Activated T-cell treated with anti-CD3 and anti-CD28 coated beads, Interleukin-2, amount 50 U/mL, for 24 hours (primary cell): Measurements from ENCODE around the gene MMP21.
A peak's percentile ranks its signal among the peaks of the same experiment; 100 is the strongest.

Experiments
- DNase-seq: peaks from one replicate; pipeline ENCODE4 v3.0.0-alpha.2; 2020
- H3K27ac Mint-ChIP-seq: 2 replicates; pipeline ENCODE4 v1.8.0; 2020; ENCODE audit warnings: mild to moderate bottlenecking, mixed read lengths
- H3K27me3 Mint-ChIP-seq: 2 replicates; pipeline ENCODE4 v1.8.0; 2020; ENCODE audit warnings: mixed read lengths
- H3K36me3 Mint-ChIP-seq: 2 replicates; pipeline ENCODE4 v1.8.0; 2020; ENCODE audit warnings: low read depth, mixed read lengths
- H3K4me1 Mint-ChIP-seq: 2 replicates; pipeline ENCODE4 v1.8.0; 2020; ENCODE audit warnings: low read depth, mixed read lengths
- H3K4me3 Mint-ChIP-seq: 2 replicates; pipeline ENCODE4 v1.8.0; 2020; ENCODE audit warnings: mild to moderate bottlenecking, moderate library complexity, mixed read lengths
- H3K9me3 Mint-ChIP-seq: 2 replicates; pipeline ENCODE4 v1.8.0; 2020; ENCODE audit warnings: mixed read lengths

The MMP21 gene

GRCh38 chr10:125761961-125762360 lies 13.7 kb downstream of the MMP21 start:
- no peak overlapping the region for H3K27ac Mint-ChIP-seq
- H3K27me3 Mint-ChIP-seq = no peaks in the 10 kb centered on the region
- H3K36me3 Mint-ChIP-seq = peaks cover 89% of the 10 kb centered on the region
- H3K4me1 Mint-ChIP-seq = no peaks in the 10 kb centered on the region
- no peaks in the 10 kb centered on the region for H3K9me3 Mint-ChIP-seq
- H3K4me3 Mint-ChIP-seq = no peak overlapping the region
- no peak for DNase-seq

GRCh38 chr10:125757742-125758141 lies 17.9 kb downstream of the MMP21 start:
- Mint-ChIP-seq H3K4me3 (no peak overlapping the region), H3K4me1 (peaks cover 3% of the 10 kb centered on the region)
- no peak for DNase-seq

GRCh38 chr10:125756853-125757487 lies 18.7 kb downstream of the MMP21 start:
- Mint-ChIP-seq H3K4me3 (no peak overlapping the region), H3K36me3 (peaks cover 92% of the 10 kb centered on the region), H3K9me3 (no peaks in the 10 kb centered on the region), H3K27ac (no peak overlapping the region), H3K4me1 (peaks cover 3% of the 10 kb centered on the region), H3K27me3 (no peaks in the 10 kb centered on the region)
- no peak for DNase-seq

More at GRCh38 chr10:125757742-125758141, 17.9 kb downstream of the MMP21 start:
- Mint-ChIP-seq H3K27ac (peak overlapping the region; percentile 67), H3K36me3 (peaks cover 91% of the 10 kb centered on the region), H3K9me3 (no peaks in the 10 kb centered on the region), H3K27me3 (no peaks in the 10 kb centered on the region)

GRCh38 chr10:125756196-125756595 lies 19.4 kb downstream of the MMP21 start:
- no peak for DNase-seq
- H3K36me3 Mint-ChIP-seq = peaks cover 92% of the 10 kb centered on the region
- H3K4me3 Mint-ChIP-seq = no peak overlapping the region
- H3K4me1 Mint-ChIP-seq = peaks cover 3% of the 10 kb centered on the region
- no peaks in the 10 kb centered on the region for H3K9me3 Mint-ChIP-seq
- H3K27me3 Mint-ChIP-seq = no peaks in the 10 kb centered on the region
- no peak overlapping the region for H3K27ac Mint-ChIP-seq

GRCh38 chr10:125747417-125747816 lies 28.2 kb downstream of the MMP21 start:
- H3K36me3 Mint-ChIP-seq = peaks cover 98% of the 10 kb centered on the region
- H3K27me3 Mint-ChIP-seq = no peaks in the 10 kb centered on the region
- no peak for DNase-seq
- no peak overlapping the region for H3K4me3 Mint-ChIP-seq
- no peaks in the 10 kb centered on the region for H3K9me3 Mint-ChIP-seq
- H3K4me1 Mint-ChIP-seq = peaks cover 2% of the 10 kb centered on the region
- H3K27ac Mint-ChIP-seq = no peak overlapping the region

GRCh38 chr10:125744909-125745308 lies 30.7 kb downstream of the MMP21 start:
- H3K27ac Mint-ChIP-seq = peak overlapping the region; percentile 16
- peaks cover 95% of the 10 kb centered on the region for H3K36me3 Mint-ChIP-seq
- DNase-seq = no peak
- H3K4me1 Mint-ChIP-seq = peaks cover 2% of the 10 kb centered on the region
- H3K9me3 Mint-ChIP-seq = no peaks in the 10 kb centered on the region
- no peak overlapping the region for H3K4me3 Mint-ChIP-seq
- H3K27me3 Mint-ChIP-seq = no peaks in the 10 kb centered on the region

- no peak for DNase-seq
- Mint-ChIP-seq H3K4me1 (peaks cover 2% of the 10 kb centered on the region), H3K36me3 (peaks cover 95% of the 10 kb centered on the region), H3K27me3 (no peaks in the 10 kb centered on the region), H3K27ac (no peak overlapping the region), H3K4me3 (no peak overlapping the region), H3K9me3 (no peaks in the 10 kb centered on the region)
These were observed 33.2 kb downstream of the MMP21 start for GRCh38 chr10:125742465-125742864.

- H3K27me3 Mint-ChIP-seq = no peaks in the 10 kb centered on the region
- DNase-seq = no peak
- no peaks in the 10 kb centered on the region for H3K4me1 Mint-ChIP-seq
- H3K4me3 Mint-ChIP-seq = no peak overlapping the region
- H3K27ac Mint-ChIP-seq = no peak overlapping the region
- no peaks in the 10 kb centered on the region for H3K9me3 Mint-ChIP-seq
- peaks cover 96% of the 10 kb centered on the region for H3K36me3 Mint-ChIP-seq
These were observed 35.5 kb downstream of the MMP21 start for GRCh38 chr10:125739994-125740679.

GRCh38 chr10:125738206-125738605 lies 37.4 kb downstream of the MMP21 start:
- Mint-ChIP-seq H3K9me3 (no peaks in the 10 kb centered on the region), H3K36me3 (peaks cover 95% of the 10 kb centered on the region), H3K27me3 (no peaks in the 10 kb centered on the region), H3K27ac (no peak overlapping the region), H3K4me3 (no peak overlapping the region), H3K4me1 (no peaks in the 10 kb centered on the region)
- DNase-seq = no peak

GRCh38 chr10:125734823-125735222 lies 40.8 kb downstream of the MMP21 start:
- peaks cover 99% of the 10 kb centered on the region for H3K36me3 Mint-ChIP-seq
- no peaks in the 10 kb centered on the region for H3K27me3 Mint-ChIP-seq
- H3K4me1 Mint-ChIP-seq = peaks cover 5% of the 10 kb centered on the region
- no peak overlapping the region for H3K4me3 Mint-ChIP-seq
- no peak for DNase-seq
- H3K9me3 Mint-ChIP-seq = no peaks in the 10 kb centered on the region
- H3K27ac Mint-ChIP-seq = no peak overlapping the region

- Mint-ChIP-seq H3K4me3 (no peak overlapping the region), H3K9me3 (no peaks in the 10 kb centered on the region), H3K4me1 (peaks cover 5% of the 10 kb centered on the region), H3K27ac (no peak overlapping the region), H3K27me3 (no peaks in the 10 kb centered on the region), H3K36me3 (peaks cover 99% of the 10 kb centered on the region)
- no peak for DNase-seq
These were observed 41.5 kb downstream of the MMP21 start for GRCh38 chr10:125734148-125734547.

- Mint-ChIP-seq H3K27me3 (no peaks in the 10 kb centered on the region), H3K4me1 (peaks cover 13% of the 10 kb centered on the region), H3K4me3 (no peak overlapping the region), H3K36me3 (peaks cover 95% of the 10 kb centered on the region), H3K9me3 (no peaks in the 10 kb centered on the region), H3K27ac (no peak overlapping the region)
- no peak for DNase-seq
These were observed 48.2 kb downstream of the MMP21 start for GRCh38 chr10:125727436-125727835.

GRCh38 chr10:125726914-125727313 lies 48.7 kb downstream of the MMP21 start:
- peaks cover 12% of the 10 kb centered on the region for H3K4me1 Mint-ChIP-seq
- no peaks in the 10 kb centered on the region for H3K27me3 Mint-ChIP-seq
- no peak overlapping the region for H3K27ac Mint-ChIP-seq
- H3K4me3 Mint-ChIP-seq = no peak overlapping the region
- no peak for DNase-seq
- H3K9me3 Mint-ChIP-seq = no peaks in the 10 kb centered on the region
- H3K36me3 Mint-ChIP-seq = peaks cover 95% of the 10 kb centered on the region

GRCh38 chr10:125722811-125723210 lies 52.8 kb downstream of the MMP21 start:
- Mint-ChIP-seq H3K27me3 (no peaks in the 10 kb centered on the region), H3K4me3 (no peak overlapping the region), H3K4me1 (peaks cover 34% of the 10 kb centered on the region), H3K9me3 (no peaks in the 10 kb centered on the region), H3K36me3 (peaks cover 83% of the 10 kb centered on the region), H3K27ac (peak overlapping the region; percentile 60)
- DNase-seq = no peak

GRCh38 chr10:125721035-125721434 lies 54.6 kb downstream of the MMP21 start:
- Mint-ChIP-seq H3K9me3 (no peaks in the 10 kb centered on the region), H3K36me3 (peaks cover 66% of the 10 kb centered on the region), H3K27ac (peak overlapping the region; percentile 83), H3K4me3 (peak overlapping the region; percentile 92), H3K4me1 (peaks cover 34% of the 10 kb centered on the region), H3K27me3 (no peaks in the 10 kb centered on the region)
- no peak for DNase-seq
